ENCODE measurements around the gene CDH4.

CDH4 gene

DNA sequence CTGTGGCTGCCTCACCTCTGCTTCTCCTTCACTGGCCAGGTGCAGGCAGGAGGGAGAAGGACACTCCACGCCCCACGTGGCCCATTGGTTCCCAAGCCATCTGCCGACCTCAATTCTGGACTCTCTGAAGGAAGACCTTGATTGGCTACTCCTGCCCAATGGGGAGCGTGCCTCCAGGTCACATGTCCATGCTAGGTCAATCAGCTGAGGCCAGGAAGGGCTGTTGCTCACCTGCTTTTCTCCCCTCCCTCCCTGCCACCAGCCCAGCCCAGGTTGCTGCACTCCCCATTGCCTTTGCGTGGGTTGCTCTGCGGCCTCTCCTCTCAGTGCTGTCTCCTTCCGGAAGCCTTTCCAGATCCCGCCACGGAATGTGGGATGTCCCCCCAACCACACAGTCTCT, 21.9 kb upstream of the CDH4 start:
- no peak overlapping the region for H3K4me3 ChIP-seq (ENCODE audit: low read depth, low read length)
- no peak for TF ChIP-seq CTCF (IDR thresholded peaks at IDR 0.05; ENCODE audit: insufficient read depth, low read length, missing control alignments)
- no peak for DNase-seq (ENCODE audit: low read depth, low spot score)
- CTCF ChIA-PET: interaction anchor here (1.0 to 5.2 kb wide), 13 partner anchors 11 to 1294 kb away, joined by 3 to 103 read pairs (median 9); partner anchors contain the start of gene CDH4
- POLR2A ChIA-PET: no interaction called here

GRCh38 chr20:61233590-61233989, 18.5 kb upstream of the CDH4 start:
- ChIA-PET CTCF (no interaction called here), POLR2A (no interaction called here)
- no peak for DNase-seq (ENCODE audit: low read depth, low spot score)
- no peak overlapping the region for H3K4me3 ChIP-seq (ENCODE audit: low read depth, low read length)
- TF ChIP-seq CTCF (IDR thresholded peaks at IDR 0.05; ENCODE audit: insufficient read depth, low read length, missing control alignments): no peak

DNA sequence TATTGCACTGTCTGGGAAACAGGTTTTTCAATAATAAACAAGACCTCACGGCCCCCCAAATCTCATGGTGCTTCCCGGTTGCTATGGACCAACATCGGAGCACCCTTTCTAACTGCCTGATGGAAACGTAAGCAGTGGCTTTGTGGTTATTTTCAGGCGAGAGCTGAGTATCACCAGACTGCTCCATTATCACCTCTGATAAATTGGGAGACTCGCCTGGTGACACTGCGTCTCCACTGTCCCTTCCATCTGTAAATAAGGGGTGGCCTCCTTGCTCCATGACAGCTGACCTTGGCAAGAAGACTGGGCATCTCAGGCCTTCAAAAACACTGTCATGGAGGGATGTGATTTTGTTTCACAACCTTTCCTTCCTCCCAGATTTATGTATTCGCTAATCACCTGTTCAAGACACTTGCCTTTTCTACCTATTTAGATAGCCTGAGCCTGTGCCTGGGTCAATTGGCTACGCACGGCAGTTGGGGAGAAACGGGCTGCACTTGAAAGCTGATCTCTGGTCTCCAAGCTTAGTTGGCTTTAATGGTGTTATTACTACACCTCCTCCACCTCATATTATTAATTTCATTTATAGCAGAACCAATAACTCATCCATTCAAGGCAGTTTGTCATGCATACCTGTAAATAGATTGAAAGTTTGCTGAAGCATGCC, 17.7 kb upstream of the CDH4 start:
- no peak overlapping the region for H3K4me3 ChIP-seq (ENCODE audit: low read depth, low read length)
- CTCF ChIA-PET: interaction anchor here (1.0 kb wide), 1 partner anchor 10 kb away, joined by 3 read pairs; no protein-coding TSS in a partner anchor
- POLR2A ChIA-PET: no interaction called here
- no peak for DNase-seq (ENCODE audit: low read depth, low spot score)
- no peak for TF ChIP-seq CTCF (IDR thresholded peaks at IDR 0.05; ENCODE audit: insufficient read depth, low read length, missing control alignments)

- no peak for DNase-seq (ENCODE audit: low read depth, low spot score)
- POLR2A ChIA-PET: no interaction called here
- no peak overlapping the region for H3K4me3 ChIP-seq (ENCODE audit: low read depth, low read length)
- TF ChIP-seq CTCF (IDR thresholded peaks at IDR 0.05; ENCODE audit: insufficient read depth, low read length, missing control alignments): no peak
- CTCF ChIA-PET: interaction anchor here (0.9 to 1.7 kb wide), 2 partner anchors 9 to 1026 kb away, joined by 3 to 7 read pairs; no protein-coding TSS in a partner anchor
Measured at GRCh38 chr20:61236713-61237112, 15.3 kb upstream of the CDH4 start.

- ChIA-PET CTCF (interaction anchor here (8.0 kb wide), 1 partner anchor 10 kb away, joined by 103 read pairs; no protein-coding TSS in a partner anchor), POLR2A (no interaction called here)
- H3K4me3 ChIP-seq (ENCODE audit: low read depth, low read length): no peak overlapping the region
- no peak for TF ChIP-seq CTCF (IDR thresholded peaks at IDR 0.05; ENCODE audit: insufficient read depth, low read length, missing control alignments)
- no peak for DNase-seq (ENCODE audit: low read depth, low spot score)
Measured at GRCh38 chr20:61238813-61239212, 13.2 kb upstream of the CDH4 start.

DNA sequence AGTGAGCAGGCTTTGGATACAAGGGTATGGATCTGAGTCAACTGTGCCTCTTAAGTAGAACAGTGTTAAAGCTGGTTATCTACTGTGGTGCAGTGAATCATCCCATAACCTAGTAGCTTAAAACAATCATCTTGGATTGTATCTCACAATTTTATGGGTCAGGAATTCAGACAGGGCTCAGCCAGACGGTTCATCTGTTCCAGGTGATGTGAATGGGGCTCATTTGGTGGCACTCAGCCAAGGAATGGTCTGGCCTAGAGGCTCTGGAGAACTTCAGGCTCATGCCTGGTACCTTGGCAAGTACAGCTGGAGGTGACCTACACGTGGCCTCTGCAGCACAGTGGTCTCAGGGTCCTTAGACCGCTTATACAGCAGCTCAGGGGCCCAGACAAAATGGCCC, 11.2 kb upstream of the CDH4 start:
- ChIA-PET CTCF (interaction anchor here (2.0 to 8.0 kb wide), 2 partner anchors 12 kb away, joined by 5 to 103 read pairs; no protein-coding TSS in a partner anchor), POLR2A (interaction anchor here (0.7 kb wide), 1 partner anchor 12 kb away, joined by 3 read pairs; no protein-coding TSS in a partner anchor)
- no peak for TF ChIP-seq CTCF (IDR thresholded peaks at IDR 0.05; ENCODE audit: insufficient read depth, low read length, missing control alignments)
- no peak overlapping the region for H3K4me3 ChIP-seq (ENCODE audit: low read depth, low read length)
- DNase-seq (ENCODE audit: low read depth, low spot score): no peak

Measured in AG04449 (cell line).